ENCODE results near the gene TIAM1.
A peak's percentile ranks its signal among the peaks of the same experiment; 100 is the strongest.

The TIAM1 gene

GRCh38 chr21:31331231-31331630 lies 12.8 kb downstream of the TIAM1 start:
- DNase-seq = no peak

GRCh38 chr21:31330144-31330483 lies 13.9 kb downstream of the TIAM1 start:
- DNase-seq = no peak

- no peak for DNase-seq
These were observed 14.5 kb downstream of the TIAM1 start for GRCh38 chr21:31329456-31330143.

GRCh38 chr21:31326522-31327242 lies 17.4 kb downstream of the TIAM1 start:
- no peak for DNase-seq

- DNase-seq = no peak
These were observed 25.1 kb downstream of the TIAM1 start for GRCh38 chr21:31318971-31319370.

- no peak for DNase-seq
These were observed 26.4 kb downstream of the TIAM1 start for GRCh38 chr21:31317688-31318087.

GRCh38 chr21:31316488-31317169 lies 27.4 kb downstream of the TIAM1 start:
- DNase-seq = no peak

- DNase-seq = no peak
These were observed 28.0 kb downstream of the TIAM1 start for GRCh38 chr21:31316072-31316471.

GRCh38 chr21:31310750-31311149 lies 33.3 kb downstream of the TIAM1 start:
- peak; percentile 26 to 77 for DNase-seq

- no peak for DNase-seq
These were observed 35.5 kb downstream of the TIAM1 start for GRCh38 chr21:31308584-31308983.

GRCh38 chr21:31305888-31306287 lies 38.2 kb downstream of the TIAM1 start:
- DNase-seq = no peak

GRCh38 chr21:31299291-31300147 lies 44.5 kb downstream of the TIAM1 start:
- DNase-seq = no peak

- no peak for DNase-seq
These were observed 45.3 kb downstream of the TIAM1 start for GRCh38 chr21:31298618-31299269.

- no peak for DNase-seq
These were observed 46.3 kb downstream of the TIAM1 start for GRCh38 chr21:31297806-31298205.

- no peak for DNase-seq
These were observed 48.4 kb downstream of the TIAM1 start for GRCh38 chr21:31295676-31296075.

GRCh38 chr21:31294691-31295090 lies 49.4 kb downstream of the TIAM1 start:
- DNase-seq = no peak

GRCh38 chr21:31293986-31294385 lies 50.1 kb downstream of the TIAM1 start:
- no peak for DNase-seq

GRCh38 chr21:31290765-31291164 lies 53.3 kb downstream of the TIAM1 start:
- no peak for DNase-seq

GRCh38 chr21:31289702-31290101 lies 54.4 kb downstream of the TIAM1 start:
- no peak for DNase-seq

- no peak for DNase-seq
These were observed 55.9 kb downstream of the TIAM1 start for GRCh38 chr21:31288191-31288590.

- DNase-seq = no peak
These were observed 56.9 kb downstream of the TIAM1 start for GRCh38 chr21:31287201-31287600.

GRCh38 chr21:31286621-31287020 lies 57.4 kb downstream of the TIAM1 start:
- no peak for DNase-seq
